COLO829 (cell line): ENCODE data around the gene CDC42BPA.
"Not testable (repeated sequence)": the region's sequence is repeated elsewhere in the genome, so short reads cannot be mapped to it uniquely, and the experiment has no call there.

Experiments
- DNase-seq: peaks from one replicate; pipeline ENCODE4 v3.0.0; 2012; ENCODE audit warnings: low spot score

Gene CDC42BPA

DNA sequence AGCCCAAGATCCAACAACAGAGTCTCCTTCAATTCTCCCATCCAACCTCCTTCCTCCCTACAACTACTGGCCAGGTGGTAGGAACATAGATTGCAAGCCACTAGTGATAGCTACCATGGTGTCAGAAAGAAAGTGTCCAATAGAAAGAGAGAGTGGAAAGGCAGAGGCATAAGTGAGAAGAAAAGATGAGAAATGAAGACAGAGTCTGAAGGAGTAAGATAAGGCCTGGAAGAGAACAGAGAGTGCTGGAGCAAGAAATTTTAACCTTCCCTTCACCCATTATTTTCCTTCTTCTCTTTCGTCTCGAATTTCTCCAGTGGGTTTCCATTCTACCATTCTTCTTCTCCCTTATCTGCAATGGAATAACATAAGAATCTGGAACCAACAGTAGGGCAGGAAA is 57.9 kb downstream of the CDC42BPA start:
- DNase-seq: no peak

DNA sequence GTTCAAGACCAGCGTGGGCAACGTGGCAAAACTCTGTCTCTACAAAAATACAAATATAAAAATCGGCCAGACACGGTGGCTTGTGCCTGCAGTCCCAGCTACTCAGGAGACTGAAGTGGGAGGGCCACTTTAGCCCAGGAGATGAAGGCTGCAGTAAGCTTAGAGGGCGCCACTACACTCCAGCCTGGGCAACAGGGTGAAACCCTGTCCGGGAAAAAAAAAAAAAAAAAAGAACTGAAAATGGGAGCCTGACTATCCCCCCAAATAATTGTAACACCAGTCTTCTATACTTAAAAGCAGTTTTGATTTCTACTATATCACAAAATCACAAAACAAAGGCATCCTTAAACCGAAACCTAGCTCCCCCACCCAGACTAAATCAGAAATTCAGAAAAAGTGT is 60.3 kb downstream of the CDC42BPA start:
- no peak for DNase-seq

DNA sequence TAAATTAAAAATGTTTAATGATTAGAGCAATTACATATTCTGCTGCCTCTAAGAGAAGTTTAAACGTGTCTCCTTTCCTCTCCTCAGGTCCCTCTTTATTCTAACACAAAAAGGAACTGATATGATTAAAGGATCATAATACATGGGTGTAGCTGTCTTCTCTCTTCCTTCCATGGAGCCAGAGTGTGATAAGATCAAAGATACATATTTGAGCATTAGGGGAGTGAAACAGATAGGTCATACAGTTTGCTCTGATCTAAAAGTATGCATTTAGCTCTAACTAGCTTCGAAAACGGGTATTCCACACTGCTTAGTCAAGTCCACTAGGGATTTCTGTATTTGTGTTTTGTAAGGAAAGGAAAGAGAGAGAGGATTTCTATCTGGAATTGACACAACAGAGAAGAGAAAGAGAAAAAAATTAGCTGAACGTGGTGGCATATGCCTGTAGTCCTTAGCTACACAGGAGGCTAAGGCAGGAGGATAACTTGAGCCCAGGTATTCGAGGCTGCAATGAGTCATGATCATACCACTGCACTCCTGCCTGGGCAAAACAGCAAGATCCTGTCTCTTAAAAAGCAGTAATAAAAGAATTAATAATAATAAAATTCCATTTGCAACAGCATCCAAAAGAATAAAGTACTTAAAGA is 63.1 kb downstream of the CDC42BPA start:
- no peak for DNase-seq

DNA sequence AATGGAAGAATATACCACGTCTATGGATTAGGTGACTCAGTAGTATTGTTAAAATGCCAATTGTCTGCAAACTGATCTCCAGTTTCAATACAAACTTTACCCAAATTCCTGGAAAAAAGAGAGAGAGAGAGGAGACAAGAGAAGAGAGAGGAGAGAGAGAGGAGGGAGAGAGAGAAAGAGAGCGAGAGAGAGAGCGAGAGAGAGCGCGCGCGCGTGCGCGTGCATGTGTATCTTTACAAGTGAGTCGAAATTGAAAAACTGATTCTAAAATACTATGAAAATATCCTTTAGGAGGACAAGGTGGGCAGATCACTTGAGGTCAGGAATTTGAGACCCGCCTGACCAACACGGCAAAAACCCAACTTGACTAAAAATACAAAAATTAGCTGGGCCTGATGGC is 65.2 kb downstream of the CDC42BPA start:
- no peak for DNase-seq

DNA sequence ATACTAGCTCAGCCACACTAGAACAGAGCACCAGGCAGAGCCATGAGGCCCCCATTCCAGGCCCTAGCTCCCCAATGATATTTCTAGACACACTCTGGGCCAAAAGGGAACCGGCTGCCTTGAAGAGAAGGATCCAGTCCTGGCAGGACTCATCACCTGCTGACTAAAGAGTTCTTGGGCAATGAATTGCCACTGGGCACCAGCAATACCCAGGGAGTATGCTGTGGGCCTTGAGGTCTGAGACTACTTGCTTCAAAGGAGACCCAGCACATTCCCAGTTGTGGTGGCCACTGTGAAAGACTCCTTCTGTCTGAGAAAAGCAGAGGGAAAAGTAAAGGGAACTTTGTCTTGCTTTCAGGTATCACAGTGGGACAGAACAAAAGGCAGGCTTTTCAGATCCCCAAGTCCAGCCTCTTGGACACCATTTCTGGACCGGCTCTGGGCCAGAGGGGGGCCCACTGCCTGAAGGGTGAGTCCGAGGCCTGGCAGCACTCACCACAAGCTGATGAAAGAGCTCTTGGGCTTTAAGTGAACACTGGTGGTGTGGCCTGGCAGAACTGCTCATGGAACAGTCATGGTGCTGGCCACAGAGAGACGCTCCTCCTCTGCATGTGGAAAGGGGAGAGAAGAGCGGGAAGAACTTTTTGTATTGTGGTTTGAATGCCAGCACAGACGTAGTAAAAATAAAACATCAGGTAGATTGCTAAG is 72.5 kb downstream of the CDC42BPA start:
- DNase-seq: no peak

DNA sequence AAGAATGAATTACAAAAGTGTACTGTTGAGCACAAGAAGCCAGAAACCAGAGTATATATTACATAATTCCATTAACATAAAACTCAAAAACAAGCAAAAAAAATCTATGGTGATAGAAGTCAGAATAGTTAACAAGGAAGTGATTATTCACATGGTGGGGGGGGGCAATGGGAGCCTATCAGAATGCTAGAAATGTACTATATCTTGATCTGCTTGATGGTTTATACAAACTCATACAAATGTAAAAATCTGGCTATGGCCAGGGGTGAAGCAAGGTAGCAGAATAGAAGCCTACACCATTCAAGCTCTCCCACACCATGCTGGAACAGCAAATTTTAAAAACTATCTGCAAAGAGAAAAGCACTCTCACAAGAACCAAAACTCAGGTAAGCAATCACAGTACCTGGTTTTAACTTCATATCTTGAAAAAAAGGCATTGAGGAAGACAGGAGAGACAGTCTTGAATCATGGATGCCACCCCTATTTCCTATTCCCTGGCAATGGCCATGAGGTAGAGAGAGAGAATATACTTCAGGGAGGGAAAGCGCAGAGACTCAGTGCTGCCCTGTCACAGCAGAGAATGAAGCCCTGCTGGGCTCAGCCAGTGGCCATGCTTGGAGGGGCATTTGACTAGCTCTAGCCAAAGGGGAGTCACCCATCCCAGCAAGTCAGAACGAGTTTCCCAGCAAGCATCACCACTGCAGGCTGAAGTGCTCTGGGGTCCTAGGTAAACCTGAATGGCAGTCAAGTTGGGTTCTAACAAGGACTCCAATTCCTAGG is 73.8 kb downstream of the CDC42BPA start:
- no peak for DNase-seq

DNA sequence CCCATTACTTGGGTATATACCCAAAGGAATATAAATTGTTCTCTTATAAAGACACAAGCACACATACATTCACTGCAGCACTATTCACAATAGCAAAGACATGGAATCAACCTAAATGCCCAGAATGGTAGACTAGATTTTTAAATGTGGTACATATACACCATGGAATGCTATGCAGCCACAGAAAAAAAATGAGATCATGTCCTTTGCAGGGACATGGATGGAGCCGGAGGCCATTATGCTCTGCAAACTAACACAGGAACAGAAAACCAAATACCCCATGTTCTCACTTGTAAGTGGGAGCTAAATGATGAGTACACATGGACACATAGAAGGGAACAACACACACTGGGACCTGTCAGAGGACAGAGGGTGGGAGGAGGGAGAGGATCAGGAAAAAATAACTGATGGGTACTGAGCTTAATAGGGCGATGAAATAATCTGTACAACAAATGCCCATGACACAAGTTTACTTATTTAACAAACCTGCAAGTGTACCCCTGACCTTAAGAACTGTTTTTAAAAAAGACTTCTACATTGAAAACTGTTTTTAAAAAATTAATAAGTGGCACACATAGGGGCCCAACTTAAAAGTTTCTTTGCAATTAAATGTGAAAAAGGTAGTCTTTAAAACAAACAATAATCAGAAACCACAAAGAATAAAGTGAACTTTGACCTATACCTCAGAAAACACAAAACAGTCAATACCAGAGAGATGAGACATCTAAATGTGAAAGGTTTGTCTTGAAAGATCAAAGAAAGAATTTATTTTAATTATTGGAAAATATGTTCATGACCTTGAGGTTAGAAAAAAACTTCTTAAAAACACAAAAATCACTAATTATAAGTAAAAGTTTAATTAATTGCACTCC is 75.2 kb downstream of the CDC42BPA start:
- no peak for DNase-seq

DNA sequence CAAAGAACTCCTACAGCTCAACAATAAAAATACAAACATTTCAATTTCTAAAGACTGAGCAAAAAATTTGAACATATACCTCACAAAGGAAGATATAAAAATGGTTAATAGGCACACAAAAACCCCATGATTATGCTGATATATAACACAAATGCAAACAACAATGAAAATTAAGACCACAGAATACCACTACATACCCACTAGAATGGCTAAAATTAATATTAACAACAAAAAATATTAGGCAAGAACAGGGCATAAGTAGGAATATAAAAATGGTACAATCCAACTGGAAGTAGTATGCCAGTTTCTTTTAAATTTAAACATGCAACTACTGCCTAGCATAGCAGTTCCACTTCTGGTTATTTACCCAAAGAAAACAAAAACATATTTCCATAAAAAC is 77.3 kb downstream of the CDC42BPA start:
- no peak for DNase-seq

DNA sequence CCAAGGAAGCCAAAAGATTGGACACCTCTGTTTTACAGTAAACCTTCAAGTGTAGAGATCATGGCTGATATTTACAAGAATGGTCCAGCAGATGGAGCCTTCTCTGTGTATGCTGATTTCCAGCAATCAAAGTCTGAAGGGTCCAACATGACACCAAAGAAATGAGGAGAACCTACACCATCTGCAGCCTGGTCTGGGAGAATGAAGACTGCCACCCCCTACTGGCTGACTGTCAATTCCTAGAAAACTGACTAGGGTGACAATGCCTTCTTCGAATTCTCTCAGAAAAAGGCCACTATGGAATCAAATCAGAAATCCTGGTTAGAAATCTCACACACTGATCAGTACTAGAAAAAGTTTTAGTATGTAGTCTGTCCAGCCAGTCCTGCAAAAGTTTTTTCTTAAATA is 83.3 kb downstream of the CDC42BPA start:
- DNase-seq: peak; percentile 78

DNA sequence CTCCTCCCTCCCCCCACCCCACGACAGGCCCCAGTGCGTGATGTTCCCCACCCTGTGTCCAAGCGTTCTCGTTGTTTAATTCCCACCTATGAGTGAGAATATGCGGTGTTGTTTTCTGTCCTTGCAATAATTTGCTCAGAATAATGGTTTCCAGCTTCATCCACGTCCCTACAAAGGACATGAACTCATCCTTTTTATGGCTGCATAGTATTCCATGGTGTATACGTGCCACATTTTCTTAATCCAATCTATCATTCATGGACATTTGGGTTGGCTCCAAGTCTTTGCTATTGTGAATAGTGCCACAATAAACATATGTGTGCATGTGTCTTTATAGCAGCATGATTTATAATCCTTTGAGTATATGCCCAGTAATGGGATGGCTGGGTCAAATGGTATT is 87.2 kb downstream of the CDC42BPA start:
- DNase-seq: not testable (repeated sequence)

DNA sequence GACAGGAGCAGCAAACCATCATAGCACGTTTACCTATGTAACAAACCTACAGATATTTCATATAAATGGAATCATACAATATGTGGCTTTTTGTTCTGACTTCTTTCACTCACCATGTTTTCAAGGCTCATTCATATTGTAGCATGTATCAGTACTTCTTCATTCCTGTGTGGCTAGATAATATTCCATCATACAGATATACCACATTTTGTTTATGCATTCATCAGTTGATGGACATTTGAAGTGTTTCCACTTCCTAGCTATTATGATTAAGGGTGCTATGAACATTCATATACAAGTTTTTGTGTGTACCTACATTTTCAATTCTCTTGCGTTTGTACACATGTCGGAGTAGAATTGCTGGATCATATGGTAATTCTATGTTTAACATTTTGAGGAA is 90.1 kb downstream of the CDC42BPA start:
- no peak for DNase-seq

DNA sequence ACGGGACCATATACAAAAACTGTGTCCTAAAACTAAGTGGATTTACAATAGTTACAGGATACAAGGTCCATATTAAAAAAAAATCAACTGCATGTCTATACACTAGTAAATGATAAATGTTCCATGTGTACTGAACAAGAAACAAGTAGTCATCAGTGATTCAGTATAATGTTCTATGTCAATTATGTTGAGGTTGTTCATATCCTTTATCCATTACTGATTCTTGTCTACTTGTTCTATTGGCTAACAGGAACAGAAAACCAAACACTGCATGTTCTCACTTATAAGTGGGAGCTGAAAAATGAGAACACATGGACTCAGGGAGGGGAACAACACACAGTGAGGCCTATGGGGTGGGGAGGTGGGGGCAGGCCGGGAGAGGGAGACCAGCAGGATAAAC is 90.5 kb downstream of the CDC42BPA start:
- no peak for DNase-seq

DNA sequence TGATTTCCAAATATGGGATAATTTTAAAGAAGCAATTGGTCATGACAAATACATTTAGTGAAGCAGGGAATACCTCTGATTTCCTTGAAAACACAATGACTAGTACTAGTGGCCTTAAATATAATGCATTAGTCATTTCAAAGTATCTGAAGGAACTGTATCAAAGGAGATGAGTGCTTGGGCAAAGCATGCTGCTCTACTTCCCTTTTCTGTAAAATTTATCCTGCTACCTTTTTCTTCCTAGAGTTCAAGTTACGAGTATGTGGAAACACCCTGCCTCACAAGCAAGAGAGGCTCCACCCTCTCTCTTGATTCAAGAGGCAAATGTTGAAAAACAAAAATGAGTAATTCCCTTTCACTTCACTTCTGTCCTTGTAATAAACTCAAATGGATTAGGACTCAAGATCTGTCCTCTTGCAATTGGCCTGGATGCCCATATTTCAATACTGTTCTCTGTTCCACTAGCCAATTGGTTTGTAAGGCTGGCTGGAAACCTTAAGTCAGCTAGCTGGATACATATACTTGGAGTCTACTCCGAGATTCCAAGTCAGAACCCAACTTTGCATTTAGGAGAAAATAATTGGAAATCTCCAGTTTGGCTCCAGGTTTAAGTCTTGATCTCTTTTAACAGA is 92.5 kb downstream of the CDC42BPA start:
- no peak for DNase-seq

DNA sequence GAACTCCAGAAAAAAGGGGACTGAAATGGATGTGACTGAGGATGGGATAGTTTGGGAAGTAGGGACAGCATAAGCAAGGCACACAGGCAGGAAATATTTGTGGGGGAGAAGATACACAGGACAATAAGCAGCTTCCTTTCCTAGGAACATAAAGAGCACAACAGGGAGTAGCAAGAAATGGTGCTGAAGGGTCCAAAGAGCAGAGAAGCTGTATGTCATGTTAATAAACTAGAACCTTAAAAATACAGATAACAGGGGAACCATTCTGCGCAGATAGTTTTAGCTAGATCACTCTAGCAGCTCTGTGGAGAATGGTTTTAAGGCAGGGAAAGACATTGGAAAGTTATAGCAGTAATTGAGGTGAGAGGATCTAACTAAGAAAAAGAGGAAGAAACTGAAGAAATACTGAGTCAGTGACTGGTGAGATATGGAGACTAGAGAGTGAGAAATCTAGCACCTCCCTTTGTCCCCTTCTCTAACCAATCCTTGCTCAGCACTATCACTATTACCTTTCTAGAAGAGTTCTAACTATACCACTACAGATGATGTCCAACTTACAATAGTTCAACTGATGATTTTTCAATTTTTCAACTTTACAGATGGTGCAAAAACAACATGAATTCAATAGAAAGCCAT is 95.0 kb downstream of the CDC42BPA start:
- no peak for DNase-seq

DNA sequence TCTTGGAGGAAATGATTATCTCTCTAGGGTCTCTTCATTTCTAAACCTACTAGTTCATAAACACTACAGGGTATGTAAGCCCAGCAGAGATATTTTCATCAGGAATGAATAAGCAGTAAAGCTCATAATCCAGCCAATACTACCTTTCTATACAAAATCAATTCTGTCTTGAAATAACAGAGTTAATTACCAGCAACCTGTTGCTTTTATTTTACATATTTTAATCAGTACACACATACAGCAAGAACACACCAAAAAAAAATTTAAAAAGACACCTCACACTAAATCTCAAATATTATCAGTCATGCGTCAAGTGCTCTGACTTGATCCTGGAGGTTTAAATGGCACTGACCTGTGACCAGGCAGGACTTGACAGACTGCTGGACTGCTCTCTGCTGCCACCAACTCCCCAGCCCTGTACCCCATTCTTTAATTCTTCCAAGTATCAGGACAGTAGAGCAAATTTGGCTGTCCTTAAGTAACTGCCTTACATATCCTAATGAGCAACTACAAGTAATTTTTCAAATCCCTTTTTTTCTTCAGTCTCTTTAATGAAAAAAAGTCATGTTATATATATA is 98.5 kb downstream of the CDC42BPA start:
- no peak for DNase-seq

DNA sequence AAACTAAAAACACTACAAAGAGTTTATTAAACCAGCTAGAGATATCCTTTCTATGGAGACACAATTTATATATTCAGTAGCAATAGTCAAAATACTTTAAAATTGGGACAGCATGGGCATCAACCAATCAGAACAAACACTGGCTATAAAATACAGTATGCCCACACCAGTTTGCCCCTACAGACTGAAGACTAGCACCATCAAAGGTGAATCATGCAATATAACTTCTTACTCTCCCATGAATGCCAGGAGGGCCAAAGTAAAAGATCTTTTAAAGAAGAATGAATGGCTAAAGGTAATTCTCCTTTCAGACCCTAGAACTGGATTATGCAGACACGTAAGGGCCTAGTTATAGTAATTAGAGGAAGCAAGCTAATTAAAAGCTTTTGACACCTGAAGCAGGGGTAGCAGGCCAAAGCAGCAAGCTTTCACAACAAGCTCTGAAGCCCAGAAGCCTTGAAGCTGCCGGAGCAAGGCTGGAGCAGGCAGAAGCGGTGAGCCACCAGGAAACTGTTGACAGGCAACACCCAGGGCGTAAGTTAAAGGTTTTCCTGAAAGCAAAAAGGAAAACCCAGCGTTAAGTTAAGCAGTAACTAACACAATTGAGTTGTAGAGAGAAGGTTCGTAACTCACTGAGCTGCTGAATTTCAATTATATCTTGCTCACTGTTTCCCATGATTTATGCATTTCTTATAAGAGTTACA is 99.3 kb downstream of the CDC42BPA start:
- DNase-seq: no peak

DNA sequence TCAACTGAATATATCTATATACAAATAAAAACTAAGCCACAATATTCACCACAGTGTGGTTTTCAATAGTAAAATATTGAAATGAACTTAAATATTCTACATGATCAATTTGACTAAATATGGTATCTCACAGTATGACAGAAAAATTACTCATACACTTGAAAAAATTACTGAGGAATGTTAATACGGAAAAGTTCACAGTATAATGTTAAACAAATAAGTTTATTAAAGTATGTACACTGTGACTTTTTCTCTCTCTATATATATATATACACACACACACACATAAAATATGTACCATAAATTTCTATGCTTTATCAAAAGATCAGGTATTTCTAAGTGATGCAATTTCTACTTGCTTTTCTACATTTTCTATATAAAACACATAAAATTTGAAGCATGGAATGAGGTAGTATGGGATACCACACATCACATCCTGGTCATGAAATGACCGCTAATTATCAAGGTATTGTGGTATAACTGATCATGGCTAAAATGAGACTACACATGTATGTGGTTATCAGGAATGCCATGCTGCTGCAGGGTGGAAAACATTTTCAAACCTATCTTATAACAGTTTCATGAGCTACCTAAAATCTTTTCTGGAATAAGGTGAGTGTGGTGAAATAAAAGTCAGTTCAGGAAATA is 102.3 kb downstream of the CDC42BPA start:
- no peak for DNase-seq

DNA sequence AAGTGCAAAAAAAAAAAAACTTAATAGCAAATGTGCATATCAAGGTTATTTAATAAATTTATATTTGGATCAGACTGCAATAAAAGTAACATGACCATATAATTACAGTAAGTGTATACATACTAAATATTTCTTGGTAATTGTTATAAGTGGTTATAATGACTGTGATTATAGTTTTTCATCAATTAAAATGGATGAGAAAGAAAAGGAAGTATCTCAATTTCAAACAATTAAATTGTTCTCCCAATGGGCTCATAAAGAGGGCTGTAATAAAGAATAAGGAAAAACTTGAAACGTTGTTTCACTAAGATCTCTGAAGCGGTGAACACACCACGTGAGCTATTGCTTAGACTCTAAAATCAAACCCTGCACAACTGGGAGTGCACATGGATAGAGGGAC is 104.1 kb downstream of the CDC42BPA start:
- DNase-seq: no peak

DNA sequence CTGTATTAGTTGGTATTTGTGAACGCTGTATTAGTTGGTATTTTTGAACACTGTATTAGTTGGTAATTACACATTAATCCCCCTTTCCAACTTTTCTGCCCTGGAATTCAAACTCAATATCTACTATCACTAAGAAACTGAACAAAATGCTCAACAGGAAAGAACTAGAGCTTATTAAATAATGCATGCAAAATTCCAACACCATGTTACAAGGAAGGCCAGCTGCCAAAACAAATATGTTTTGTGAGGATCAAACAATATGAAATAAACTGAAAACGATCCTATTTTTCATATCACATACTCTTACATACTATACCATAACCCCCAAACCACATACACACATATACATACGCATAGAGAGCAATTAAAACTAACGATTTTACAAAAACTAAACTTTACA is 104.9 kb downstream of the CDC42BPA start:
- no peak for DNase-seq

DNA sequence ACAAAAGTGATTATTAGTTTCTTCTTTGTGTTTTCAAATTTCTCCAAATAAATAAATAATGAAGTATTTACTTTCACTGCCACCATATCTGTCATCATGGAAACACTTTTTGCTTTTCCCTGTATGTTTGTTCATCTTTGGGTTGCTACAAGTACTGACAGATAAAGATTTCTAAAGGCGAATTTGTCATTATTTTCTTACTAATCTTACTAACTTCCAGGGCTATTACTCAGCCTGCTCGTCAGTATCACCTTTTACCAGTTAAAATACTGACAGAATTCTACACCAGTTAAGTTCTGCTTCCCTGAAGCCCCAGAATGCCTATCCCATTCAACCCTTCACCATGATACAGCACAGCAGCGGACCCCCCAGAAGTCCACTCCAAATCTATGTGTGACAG is 106.1 kb downstream of the CDC42BPA start:
- DNase-seq: no peak
